Vein endothelial cell (primary cell): ENCODE measurements around the gene SLC36A1. TPM values are rescaled to one million over a fixed set of nuclear protein-coding genes. Genes with fewer than 3 reads are reported as not detected.

Source experiments
- small RNA-seq: library from RNA; depleted of rRNA; stranded (forward); fragments of <200 nt; gene quantifications from one replicate; pipeline ENCODE3, GENCODE V24; 2012
- total RNA-seq: library from RNA; depleted of rRNA; stranded (reverse); fragments of >200 nt; gene quantifications from 2 replicates; pipeline ENCODE4 v1.2.3, GENCODE V29; 2012

Gene SLC36A1
- total RNA-seq: 5.6 and 10.3 TPM in 2 replicates

GRCh38 chr5:151447174-151448037, at the start of gene SLC36A1:
Gene SLC36A1, plus strand, starts transcription at chr5:151447603. Its CDS starts 11,190 bp downstream, at chr5:151458793.

Small RNA genes within 50 kb of the gene (small RNA-seq; reads per million reads assigned to genes)
- gene MIR6499: not detected
- gene RNA5SP197: not detected

Other genes with a start within 250 kb of the SLC36A1 start
- gene CCDC69, start 223.5 kb upstream of the SLC36A1 start, total RNA-seq: 3.3 and 7.2 TPM in 2 replicates
- 18.0 and 18.3 TPM in 2 replicates for gene GM2A, start 194.4 kb upstream of the SLC36A1 start, total RNA-seq
- gene SLC36A3, start 143.8 kb upstream of the SLC36A1 start, total RNA-seq: not detected in 2 replicates
- gene SLC36A2, start 100.0 kb upstream of the SLC36A1 start, total RNA-seq: not detected in 2 replicates
- gene FAT2, start 143.7 kb downstream of the SLC36A1 start, total RNA-seq: under 0.01 TPM in 1 of 2 replicates, not detected in the other
- 1,259 and 1,486 TPM in 2 replicates for gene SPARC, start 239.3 kb downstream of the SLC36A1 start, total RNA-seq